GM12892 (cell line): ENCODE measurements around the gene UFC1.

ENCODE experiments used
- POLR2A ChIP-seq: IDR thresholded peaks from 2 replicates; pipeline ENCODE4 v1.6.1; 2011; ENCODE audit warnings: low read depth, low read length, control low read depth
- POLR2AphosphoS5 ChIP-seq: IDR thresholded peaks from 2 replicates; pipeline ENCODE4 v1.6.1; 2011; ENCODE audit warnings: low read depth, low read length, control low read depth

DNA sequence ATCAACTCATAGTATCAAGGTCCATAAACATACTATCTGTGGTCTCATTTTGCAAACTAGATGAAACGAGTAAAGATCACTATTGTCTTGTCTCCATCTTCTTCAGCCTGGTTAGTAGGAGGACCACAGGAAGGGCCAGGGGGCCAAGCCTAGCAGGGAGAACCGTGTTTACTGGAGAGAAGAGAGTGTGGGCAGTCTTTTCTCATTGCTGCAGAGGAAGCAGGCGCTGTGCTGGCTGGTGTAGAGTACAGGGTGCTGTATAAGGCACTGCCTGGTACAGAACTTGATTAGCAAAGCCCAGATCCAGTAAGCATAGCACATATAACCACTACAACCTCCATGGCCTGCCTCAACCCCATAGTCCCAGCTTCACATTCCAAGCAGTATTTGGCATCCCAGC lies 33.5 kb downstream of the UFC1 start:
- TF ChIP-seq POLR2A (no peak), POLR2AphosphoS5 (no peak)
